MM.1S (cell line): ENCODE measurements around the gene ANKRD29.

Source experiments
- DNase-seq: peaks from one replicate; pipeline ENCODE4 v3.0.0-alpha.2; 2015
- H2AFZ ChIP-seq: fragments of 300-600 bp; sonication (generic); 2 replicates; pipeline ENCODE4 v1.6.0; 2016; ENCODE audit warnings: antibody characterized with exemption, low read length
- H3F3A ChIP-seq: fragments of 300-600 bp; sonication (generic); 2 replicates; pipeline ENCODE4 v1.6.1; 2016; ENCODE audit warnings: mild to moderate bottlenecking, antibody characterized with exemption, low read length, moderate library complexity, mixed read lengths; ENCODE audit not compliant: insufficient read depth
- H3K27ac ChIP-seq: fragments of 300-600 bp; sonication (generic); 2 replicates; pipeline ENCODE4 v1.5.1; 2016; ENCODE audit warnings: mild to moderate bottlenecking, low read length
- H3K27me3 ChIP-seq: fragments of 300-600 bp; sonication (generic); replicated peaks from 2 replicates; pipeline ENCODE4 v1.6.0; 2016; ENCODE audit warnings: low read length; ENCODE audit not compliant: insufficient read depth
- H3K36me3 ChIP-seq: fragments of 300-600 bp; sonication (generic); replicated peaks from 2 replicates; pipeline ENCODE4 v1.6.1; 2016; ENCODE audit warnings: mild to moderate bottlenecking, low read length, mixed read lengths; ENCODE audit not compliant: insufficient read depth
- H3K4me1 ChIP-seq: fragments of 300-600 bp; sonication (generic); 2 replicates; pipeline ENCODE4 v1.6.1; 2016; ENCODE audit warnings: low read length, mixed read lengths
- H3K4me2 ChIP-seq: fragments of 300-600 bp; sonication (generic); 2 replicates; pipeline ENCODE4 v1.6.0; 2016; ENCODE audit warnings: low read depth, low read length
- H3K4me3 ChIP-seq: fragments of 300-600 bp; sonication (generic); 2 replicates; pipeline ENCODE4 v1.5.1; 2016; ENCODE audit warnings: low read length, mixed read lengths
- H3K79me2 ChIP-seq: fragments of 300-600 bp; sonication (generic); 2 replicates; pipeline ENCODE4 v1.6.1; 2016; ENCODE audit warnings: mixed run types, low read length, mixed read lengths
- H3K9ac ChIP-seq: fragments of 300-600 bp; sonication (generic); 2 replicates; pipeline ENCODE4 v1.6.1; 2016; ENCODE audit warnings: low read length, mixed read lengths
- H3K9me2 ChIP-seq: fragments of 300-600 bp; sonication (generic); replicated peaks from 2 replicates; pipeline ENCODE4 v1.6.1; 2016; ENCODE audit warnings: mild to moderate bottlenecking, low read length, mixed read lengths; ENCODE audit not compliant: insufficient read depth
- H3K9me3 ChIP-seq: fragments of 300-600 bp; sonication (generic); replicated peaks from 2 replicates; pipeline ENCODE4 v1.6.1; 2016; ENCODE audit warnings: mild to moderate bottlenecking, low read length, mixed read lengths; ENCODE audit not compliant: insufficient read depth
- H4K20me1 ChIP-seq: fragments of 300-600 bp; sonication (generic); 2 replicates; pipeline ENCODE4 v1.6.1; 2016; ENCODE audit warnings: mild to moderate bottlenecking, low read length, moderate library complexity, mixed read lengths; ENCODE audit not compliant: insufficient read depth
- EZH2 ChIP-seq: fragments of 300-600 bp; sonication (generic); optimal IDR thresholded peaks from 2 replicates; pipeline ENCODE3; 2017; ENCODE audit warnings: low read depth, mild to moderate bottlenecking, antibody characterized with exemption, low read length, mixed read lengths
- EZH2phosphoT487 ChIP-seq: fragments of 300-600 bp; sonication (generic); IDR thresholded peaks from 2 replicates; pipeline ENCODE4 v1.6.1; 2018; ENCODE audit warnings: antibody characterized with exemption, low read length
- TF ChIP-seq, protein P1 (sequence below): fragments of 300-600 bp; sonication (generic); IDR thresholded peaks from 2 replicates; pipeline ENCODE4 v1.5.1; 2016; ENCODE audit warnings: antibody characterized with exemption, low read length, mixed read lengths

Gene ANKRD29

DNA sequence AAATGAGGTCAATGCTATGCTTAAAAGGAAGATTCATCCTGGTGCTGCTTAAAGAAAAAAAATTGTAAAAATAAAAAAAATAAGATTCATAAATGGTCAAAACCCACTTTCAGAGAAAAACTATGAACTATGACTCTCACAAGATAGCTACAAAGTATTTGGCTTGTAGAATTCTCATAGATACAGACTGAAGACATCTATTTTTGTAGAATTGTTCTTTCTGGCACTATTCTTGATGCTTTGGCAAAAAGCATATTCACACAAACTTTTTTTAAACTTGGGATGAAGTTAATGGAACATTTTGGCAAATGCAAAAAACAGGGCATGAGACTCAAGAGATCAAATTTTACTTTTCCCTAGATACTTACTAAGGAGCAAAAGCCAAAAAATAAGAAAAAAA is 12.5 kb upstream of the ANKRD29 start:
- DNase-seq: no peak
- H2AFZ ChIP-seq: no peak overlapping the region
- H3K79me2 ChIP-seq: no peaks in the 10 kb centered on the region
- no peaks in the 10 kb centered on the region for H3F3A ChIP-seq
- H3K4me3 ChIP-seq: no peak overlapping the region
- no peaks in the 10 kb centered on the region for H3K36me3 ChIP-seq
- no peaks in the 10 kb centered on the region for H4K20me1 ChIP-seq
- no peak overlapping the region for H3K4me2 ChIP-seq
- H3K9me3 ChIP-seq: no peaks in the 10 kb centered on the region
- no peak for TF ChIP-seq EZH2phosphoT487
- TF ChIP-seq, protein P1, sequence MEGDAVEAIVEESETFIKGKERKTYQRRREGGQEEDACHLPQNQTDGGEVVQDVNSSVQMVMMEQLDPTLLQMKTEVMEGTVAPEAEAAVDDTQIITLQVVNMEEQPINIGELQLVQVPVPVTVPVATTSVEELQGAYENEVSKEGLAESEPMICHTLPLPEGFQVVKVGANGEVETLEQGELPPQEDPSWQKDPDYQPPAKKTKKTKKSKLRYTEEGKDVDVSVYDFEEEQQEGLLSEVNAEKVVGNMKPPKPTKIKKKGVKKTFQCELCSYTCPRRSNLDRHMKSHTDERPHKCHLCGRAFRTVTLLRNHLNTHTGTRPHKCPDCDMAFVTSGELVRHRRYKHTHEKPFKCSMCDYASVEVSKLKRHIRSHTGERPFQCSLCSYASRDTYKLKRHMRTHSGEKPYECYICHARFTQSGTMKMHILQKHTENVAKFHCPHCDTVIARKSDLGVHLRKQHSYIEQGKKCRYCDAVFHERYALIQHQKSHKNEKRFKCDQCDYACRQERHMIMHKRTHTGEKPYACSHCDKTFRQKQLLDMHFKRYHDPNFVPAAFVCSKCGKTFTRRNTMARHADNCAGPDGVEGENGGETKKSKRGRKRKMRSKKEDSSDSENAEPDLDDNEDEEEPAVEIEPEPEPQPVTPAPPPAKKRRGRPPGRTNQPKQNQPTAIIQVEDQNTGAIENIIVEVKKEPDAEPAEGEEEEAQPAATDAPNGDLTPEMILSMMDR: no peak
- no peak for TF ChIP-seq EZH2
- H3K27me3 ChIP-seq: no peaks in the 10 kb centered on the region
- H3K4me1 ChIP-seq: no peaks in the 10 kb centered on the region
- no peak overlapping the region for H3K9ac ChIP-seq
- H3K27ac ChIP-seq: no peak overlapping the region
- H3K9me2 ChIP-seq: no peaks in the 10 kb centered on the region

DNA sequence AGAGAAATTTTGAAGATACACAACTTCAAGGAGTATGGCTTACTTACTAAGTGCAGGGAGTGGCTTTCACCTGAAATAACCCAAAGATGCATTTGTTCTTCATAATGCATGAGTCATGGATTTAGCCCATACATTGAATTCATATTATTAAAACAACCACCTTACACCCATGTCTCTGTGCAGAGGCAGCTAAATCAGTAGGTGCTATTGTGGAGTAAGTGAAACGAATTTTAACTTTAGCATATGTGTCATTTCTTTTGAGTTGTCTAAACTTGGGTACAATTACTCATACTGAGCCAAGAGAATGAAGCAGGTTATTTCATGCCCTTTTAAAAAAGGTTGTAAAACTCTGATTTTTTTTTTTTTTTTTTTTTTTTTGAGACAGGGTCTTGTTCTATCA is 11.0 kb upstream of the ANKRD29 start:
- TF ChIP-seq, protein P1: no peak
- TF ChIP-seq EZH2phosphoT487 (no peak), EZH2 (no peak)
- H3K4me1 ChIP-seq: no peaks in the 10 kb centered on the region
- H3K4me2 ChIP-seq: no peak overlapping the region

DNA sequence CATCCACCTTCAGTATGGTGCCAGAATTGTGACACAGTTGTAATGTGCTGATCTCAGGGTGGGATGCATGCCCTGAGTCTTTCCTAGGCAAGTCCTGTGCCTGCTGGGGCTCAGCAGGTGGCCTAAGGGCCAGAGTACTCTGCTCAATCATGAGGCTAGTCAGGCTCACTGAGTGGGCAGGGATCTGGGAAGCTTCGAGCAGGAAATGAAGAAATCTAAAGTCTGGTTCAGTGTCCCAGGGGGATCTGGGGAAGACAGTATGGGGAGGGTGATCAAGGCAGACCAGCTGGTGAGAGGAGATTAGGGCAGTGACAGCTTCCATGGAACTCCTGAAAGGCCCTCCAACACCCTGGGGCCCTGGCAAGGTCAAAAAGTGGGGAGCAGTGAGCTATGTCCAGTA is 8.9 kb upstream of the ANKRD29 start:
- Histone ChIP-seq H3K36me3 (no peaks in the 10 kb centered on the region), H3K4me3 (no peak overlapping the region), H3K27ac (no peak overlapping the region), H4K20me1 (no peaks in the 10 kb centered on the region), H2AFZ (no peak overlapping the region), H3K9me3 (no peaks in the 10 kb centered on the region), H3K9ac (no peak overlapping the region), H3K9me2 (no peaks in the 10 kb centered on the region), H3K4me2 (no peak overlapping the region), H3K79me2 (no peaks in the 10 kb centered on the region), H3K27me3 (no peaks in the 10 kb centered on the region), H3K4me1 (no peaks in the 10 kb centered on the region), H3F3A (no peaks in the 10 kb centered on the region)
- no peak for DNase-seq
- TF ChIP-seq EZH2 (no peak), EZH2phosphoT487 (no peak)
- TF ChIP-seq, protein P1: no peak

More for the DNA sequence above, 11.0 kb upstream of the ANKRD29 start:
- no peaks in the 10 kb centered on the region for H3K36me3 ChIP-seq
- H3K9me2 ChIP-seq: no peaks in the 10 kb centered on the region
- no peak for DNase-seq
- H3F3A ChIP-seq: no peaks in the 10 kb centered on the region
- H4K20me1 ChIP-seq: no peaks in the 10 kb centered on the region
- no peak overlapping the region for H2AFZ ChIP-seq
- H3K27me3 ChIP-seq: no peaks in the 10 kb centered on the region
- H3K79me2 ChIP-seq: no peaks in the 10 kb centered on the region
- H3K27ac ChIP-seq: no peak overlapping the region
- H3K4me3 ChIP-seq: no peak overlapping the region
- no peaks in the 10 kb centered on the region for H3K9me3 ChIP-seq
- no peak overlapping the region for H3K9ac ChIP-seq
